CD4-positive, CD25-positive, alpha-beta regulatory T cell (primary cell): Measurements from ENCODE around the gene EXOC7. TPM values are rescaled to one million over a fixed set of nuclear protein-coding genes. Genes with fewer than 3 reads are reported as not detected.
A peak's percentile ranks its signal among the peaks of the same experiment; 100 is the strongest.

ENCODE experiments used
- ATAC-seq, 2 donors: fragments of 150-1000 bp; cut with Tn5 transposase; one replicate each; pipeline ENCODE4 v1.10.0; 2021; ENCODE audit warnings: low read depth in 2 of 2, moderate number of reproducible peaks in 2 of 2, moderate library complexity in 1 of 2
- DNase-seq, 3 donors: peaks; one replicate each; pipeline versions ENCODE4 v3.0.0 to v3.0.0-alpha.2; 2012 to 2022; ENCODE audit warnings: mixed read lengths in 1 of 3
- H3K27ac ChIP-seq: one replicate; pipeline ENCODE4 v1.7.0; 2013; ENCODE audit warnings: mild to moderate bottlenecking, low read length; ENCODE audit not compliant: insufficient read depth, poor library complexity, severe bottlenecking
- H3K27me3 ChIP-seq: one replicate; pipeline ENCODE4 v1.7.0; 2013; ENCODE audit warnings: low read length; ENCODE audit not compliant: control insufficient read depth, insufficient read depth
- H3K36me3 ChIP-seq: one replicate; pipeline ENCODE4 v1.7.0; 2013; ENCODE audit warnings: mild to moderate bottlenecking, low read length, moderate library complexity; ENCODE audit not compliant: control insufficient read depth, insufficient read depth
- H3K4me1 ChIP-seq: 2 replicates; pipeline ENCODE4 v1.7.0; 2013; ENCODE audit warnings: mild to moderate bottlenecking, low read length; ENCODE audit not compliant: insufficient read depth, control insufficient read depth, poor library complexity, severe bottlenecking
- H3K4me3 ChIP-seq: one replicate; pipeline ENCODE4 v1.7.0; 2013; ENCODE audit warnings: low read depth, mild to moderate bottlenecking, low read length, moderate library complexity
- H3K9me3 ChIP-seq, 2 experiments: 1 replicate in 1 of 2; 2 replicates in 1 of 2; pipeline ENCODE4 v1.7.0; 2013; ENCODE audit warnings: low read length in 2 of 2, mild to moderate bottlenecking in 1 of 2, moderate library complexity in 1 of 2; ENCODE audit not compliant: control insufficient read depth in 2 of 2
- H3K27ac Mint-ChIP-seq, 3 donors: one replicate each; pipeline ENCODE4 v1.8.0; 2020 to 2022; ENCODE audit warnings: mild to moderate bottlenecking in 3 of 3, mixed read lengths in 3 of 3, moderate library complexity in 2 of 3
- H3K27me3 Mint-ChIP-seq: one replicate; pipeline ENCODE4 v1.8.0; 2022; ENCODE audit warnings: mild to moderate bottlenecking, mixed read lengths
- H3K36me3 Mint-ChIP-seq: one replicate; pipeline ENCODE4 v1.8.0; 2020; ENCODE audit warnings: mixed read lengths
- H3K4me1 Mint-ChIP-seq, 4 donors: one replicate each; pipeline ENCODE4 v1.8.0; 2020 to 2022; ENCODE audit warnings: mixed read lengths in 4 of 4, mild to moderate bottlenecking in 1 of 4
- H3K4me3 Mint-ChIP-seq, 4 donors: one replicate each; pipeline ENCODE4 v1.8.0; 2020 to 2022; ENCODE audit warnings: mild to moderate bottlenecking in 4 of 4, mixed read lengths in 4 of 4, moderate library complexity in 3 of 4
- H3K9me3 Mint-ChIP-seq, 7 donors: one replicate each; pipeline ENCODE4 v1.8.0; 2020 to 2022; ENCODE audit warnings: mixed read lengths in 7 of 7, mild to moderate bottlenecking in 3 of 7, moderate library complexity in 2 of 7
- polyA plus RNA-seq, 4 donors: library from polyadenylated mRNA; unstranded; fragments of 300-500 nt; fragmentation: Illumina TruSeq; gene quantifications; one replicate each; pipeline ENCODE4 v1.2.3, GENCODE V29; 2021
- total RNA-seq: library from RNA; stranded (reverse); gene quantifications from one replicate; pipeline ENCODE4 v1.2.3, GENCODE V29; 2022

The EXOC7 gene
- total and polyA plus RNA-seq, 5 donors from 2014 or later, result 41.3 to 105 (median 46.8) TPM

- DNase-seq, result peak; percentile 88 to 92 (median 91)
- Mint-ChIP-seq H3K4me3 (peak within 1 kb of the TSS; percentile 84 to 93 (median 90)), H3K4me1 (peaks cover 13 to 59% (median 33%) of the 10 kb centered on the region in 4 donors), H3K27me3 (peaks cover 22% of the 10 kb centered on the region), H3K27ac (peak within 1 kb of the TSS; percentile 67 to 92 (median 92)), H3K9me3 (peaks cover 0 to 2% (median 0%) of the 10 kb centered on the region in 7 donors), H3K36me3 (no peaks in the 10 kb centered on the region)
- no peaks in the 10 kb centered on the region for H3K9me3 ChIP-seq
- no peaks in the 10 kb centered on the region for H3K36me3 ChIP-seq
- no peaks in the 10 kb centered on the region for H3K27me3 ChIP-seq
- ATAC-seq, result peak; percentile 74 to 77
- H3K27ac ChIP-seq, result peak within 1 kb of the TSS; percentile 6
- peak within 1 kb of the TSS; percentile 40 for H3K4me3 ChIP-seq
- H3K4me1 ChIP-seq, result peaks cover 67% of the 10 kb centered on the region
Measured at GRCh38 chr17:76141212-76142038, 37.8 kb upstream of the EXOC7 start, which contains the start of gene FOXJ1. TSS of gene FOXJ1 (minus strand) at chr17:76141245. CDS start at chr17:76140395, 850 bp downstream.

DNA sequence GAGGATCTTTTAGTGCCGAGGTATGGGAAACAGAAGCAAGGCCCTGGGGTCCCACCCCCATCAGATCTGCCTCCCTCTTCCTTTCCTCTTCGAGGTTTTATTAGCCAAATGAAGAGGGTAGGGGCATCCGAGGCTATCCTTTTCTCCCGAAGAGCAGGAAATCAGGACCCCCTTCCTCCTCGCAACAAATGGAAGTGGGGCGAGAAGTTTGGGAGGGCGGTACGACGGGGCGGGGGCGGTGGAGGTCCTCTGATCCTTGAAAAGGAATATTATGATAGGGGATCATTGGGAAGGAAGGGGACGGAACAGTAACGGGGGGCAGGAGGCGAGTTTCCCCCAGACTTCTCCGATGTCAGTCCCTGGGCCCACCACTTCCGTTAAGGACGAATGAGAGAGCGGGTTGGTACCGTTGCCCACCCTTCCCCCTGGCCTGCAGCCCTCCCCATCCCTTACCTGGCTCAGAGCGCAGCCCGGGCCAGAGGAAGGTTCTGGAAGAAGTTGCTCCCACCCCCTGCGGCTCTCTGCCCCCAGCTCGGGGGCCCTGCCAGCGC is 37.1 kb upstream of the EXOC7 start:
- Mint-ChIP-seq H3K4me3 (peak overlapping the region; percentile 84 to 93 (median 90)), H3K27ac (peak overlapping the region in 1 of 3 donors; percentile 92), H3K36me3 (no peaks in the 10 kb centered on the region), H3K9me3 (peaks cover 0 to 2% (median 0%) of the 10 kb centered on the region in 7 donors), H3K27me3 (peaks cover 22% of the 10 kb centered on the region), H3K4me1 (peaks cover 13 to 53% (median 29%) of the 10 kb centered on the region in 4 donors)
- Histone ChIP-seq H3K4me3 (peak overlapping the region; percentile 40), H3K36me3 (no peaks in the 10 kb centered on the region), H3K27me3 (no peaks in the 10 kb centered on the region), H3K27ac (no peak overlapping the region), H3K4me1 (peaks cover 60% of the 10 kb centered on the region), H3K9me3 (no peaks in the 10 kb centered on the region)
- peak in 1 of 2 donors; percentile 2 for ATAC-seq
- no peak for DNase-seq

- H3K36me3 Mint-ChIP-seq, result no peaks in the 10 kb centered on the region
Measured at GRCh38 chr17:76139801-76140660, 36.4 kb upstream of the EXOC7 start.

DNA sequence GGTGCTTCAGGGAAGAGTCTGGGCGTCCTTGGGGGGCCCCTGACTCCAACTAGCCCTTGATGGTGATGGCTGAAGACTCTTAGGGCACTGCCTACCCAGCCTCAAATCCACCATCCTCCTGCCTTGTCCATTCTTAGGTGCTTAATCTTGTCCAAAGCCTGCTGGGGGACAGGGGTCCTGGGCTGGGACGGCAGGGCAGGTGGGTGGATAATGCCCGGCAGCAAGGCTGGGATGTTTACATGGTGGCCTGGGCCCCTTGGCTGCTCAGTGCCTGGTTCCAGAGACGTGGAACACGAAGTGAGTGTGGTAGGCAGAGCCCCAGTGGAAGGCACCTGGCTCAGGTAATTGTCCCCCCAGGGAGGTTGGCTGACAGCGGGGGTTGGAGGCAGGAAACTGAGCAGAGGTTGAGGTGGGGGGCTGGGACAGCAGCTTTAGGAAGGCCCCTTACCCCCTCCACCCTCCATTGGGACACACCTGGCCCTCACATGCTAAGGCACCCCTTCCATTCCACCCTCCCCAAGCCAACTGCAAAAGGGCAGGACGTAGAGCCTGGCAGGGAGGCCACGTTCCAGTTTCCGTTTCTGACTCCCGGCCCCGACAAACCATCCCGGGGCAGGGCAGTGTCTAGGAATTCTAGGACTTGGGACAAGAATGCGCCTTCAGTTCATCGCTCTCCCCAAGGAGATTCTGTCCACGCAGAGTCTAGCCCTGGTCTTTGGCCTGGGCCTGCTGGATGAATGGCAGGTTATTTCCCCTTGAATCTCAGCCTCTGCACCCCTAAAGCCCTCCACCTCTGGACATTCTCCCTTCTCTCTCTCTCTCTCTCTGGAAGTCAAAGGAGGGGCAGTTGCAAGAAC is 35.5 kb upstream of the EXOC7 start:
- no peaks in the 10 kb centered on the region for H3K36me3 Mint-ChIP-seq
- peak overlapping the region; percentile 25 to 78 (median 56) for H3K4me3 Mint-ChIP-seq
- no peaks in the 10 kb centered on the region for H3K36me3 ChIP-seq
- H3K27me3 Mint-ChIP-seq, result peaks cover 22% of the 10 kb centered on the region
- no peaks in the 10 kb centered on the region for H3K27me3 ChIP-seq
- H3K9me3 Mint-ChIP-seq, result peaks cover 0 to 2% (median 0%) of the 10 kb centered on the region in 7 donors
- peak overlapping the region in 1 of 3 donors; percentile 50 for H3K27ac Mint-ChIP-seq
- no peak overlapping the region for H3K4me3 ChIP-seq
- H3K9me3 ChIP-seq, result no peaks in the 10 kb centered on the region
- H3K4me1 ChIP-seq, result peaks cover 44% of the 10 kb centered on the region
- no peak for DNase-seq
- H3K27ac ChIP-seq, result no peak overlapping the region
- peaks cover 13 to 45% (median 19%) of the 10 kb centered on the region in 4 donors for H3K4me1 Mint-ChIP-seq
- no peak for ATAC-seq

More at GRCh38 chr17:76139801-76140660, 36.4 kb upstream of the EXOC7 start:
- H3K9me3 ChIP-seq, result no peaks in the 10 kb centered on the region
- ATAC-seq, result peak; percentile 28 to 37
- peaks cover 53% of the 10 kb centered on the region for H3K4me1 ChIP-seq
- H3K4me3 ChIP-seq, result peak overlapping the region; percentile 40
- Mint-ChIP-seq H3K4me1 (peaks cover 13 to 50% (median 23%) of the 10 kb centered on the region in 4 donors), H3K4me3 (peak overlapping the region; percentile 79 to 93 (median 85)), H3K27me3 (peaks cover 22% of the 10 kb centered on the region), H3K9me3 (peaks cover 0 to 2% (median 0%) of the 10 kb centered on the region in 7 donors), H3K27ac (peak overlapping the region in 2 of 3 donors; percentile 50 to 75)
- no peak overlapping the region for H3K27ac ChIP-seq
- peak in 2 of 3 donors; percentile 42 to 46 for DNase-seq
- no peaks in the 10 kb centered on the region for H3K27me3 ChIP-seq
- no peaks in the 10 kb centered on the region for H3K36me3 ChIP-seq

DNA sequence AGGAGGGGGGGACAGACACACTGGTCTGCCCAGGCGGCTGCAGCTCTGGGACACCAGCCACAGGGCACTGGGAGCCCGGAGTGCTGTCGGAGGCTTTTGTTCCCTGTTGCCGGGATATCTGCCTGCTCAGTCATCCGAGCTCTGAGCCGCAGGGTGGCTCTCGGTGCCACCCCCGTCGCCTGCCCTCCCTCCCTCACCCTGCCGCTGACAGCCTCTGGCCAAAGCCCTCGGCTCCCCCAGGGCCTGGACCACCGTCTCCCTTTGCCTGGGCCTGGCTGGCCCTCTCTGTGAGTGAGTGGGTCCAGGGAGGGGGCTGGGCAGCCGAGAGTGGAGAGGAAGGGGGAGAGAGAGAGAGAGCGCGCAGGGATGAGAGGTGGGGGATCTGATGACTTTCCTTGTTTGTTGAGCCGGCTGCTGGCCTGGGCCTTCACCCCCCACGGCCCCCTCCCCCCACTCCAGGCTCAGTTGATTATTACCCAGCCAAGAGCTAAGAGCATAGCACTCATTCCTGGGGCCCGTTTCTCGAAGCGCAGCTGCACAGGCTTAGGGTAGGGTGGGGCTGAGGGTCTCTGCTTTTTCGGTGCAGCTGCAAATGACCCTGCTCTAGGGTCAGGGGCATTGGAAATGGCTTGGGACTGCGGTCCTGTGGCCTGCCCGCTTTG is 34.8 kb upstream of the EXOC7 start:
- Mint-ChIP-seq H3K27me3 (peaks cover 22% of the 10 kb centered on the region), H3K4me3 (peak overlapping the region in 1 of 4 donors; percentile 78), H3K4me1 (peaks cover 11 to 45% (median 17%) of the 10 kb centered on the region in 4 donors)

GRCh38 chr17:76137351-76138233 is 34.0 kb upstream of the EXOC7 start:
- Histone ChIP-seq H3K36me3 (no peaks in the 10 kb centered on the region), H3K9me3 (no peaks in the 10 kb centered on the region), H3K27ac (no peak overlapping the region), H3K4me1 (peaks cover 29% of the 10 kb centered on the region), H3K4me3 (no peak overlapping the region), H3K27me3 (no peaks in the 10 kb centered on the region)
- H3K4me1 Mint-ChIP-seq, result peaks cover 5 to 39% (median 10%) of the 10 kb centered on the region in 4 donors
- no peak for ATAC-seq
- peaks cover 0 to 2% (median 0%) of the 10 kb centered on the region in 7 donors for H3K9me3 Mint-ChIP-seq
- DNase-seq, result no peak
- no peak overlapping the region for H3K4me3 Mint-ChIP-seq
- no peak overlapping the region for H3K27ac Mint-ChIP-seq
- H3K27me3 Mint-ChIP-seq, result peaks cover 22% of the 10 kb centered on the region
- no peaks in the 10 kb centered on the region for H3K36me3 Mint-ChIP-seq

More for the DNA sequence above, 34.8 kb upstream of the EXOC7 start:
- Histone ChIP-seq H3K27ac (no peak overlapping the region), H3K9me3 (no peaks in the 10 kb centered on the region), H3K36me3 (no peaks in the 10 kb centered on the region), H3K4me3 (no peak overlapping the region), H3K4me1 (peaks cover 36% of the 10 kb centered on the region), H3K27me3 (no peaks in the 10 kb centered on the region)
- no peaks in the 10 kb centered on the region for H3K36me3 Mint-ChIP-seq
- H3K27ac Mint-ChIP-seq, result no peak overlapping the region
- no peak for DNase-seq
- peaks cover 0 to 2% (median 0%) of the 10 kb centered on the region in 7 donors for H3K9me3 Mint-ChIP-seq
- ATAC-seq, result no peak
